Measurements from ENCODE around the gene HS3ST5. TPM values are rescaled to one million over a fixed set of nuclear protein-coding genes. Genes with fewer than 3 reads are reported as not detected.

HS3ST5 gene
- total RNA-seq, 1 experiment from 2014 or later, result 8.7 TPM

- H3K9me3 Mint-ChIP-seq, result no peaks in the 10 kb centered on the region
- CTCF ChIA-PET, result interaction anchor here (1.3 to 1.7 kb wide), 2 partner anchors 8 to 62 kb away, joined by 3 to 5 read pairs; no protein-coding TSS in a partner anchor
- TF ChIP-seq NR2C2 (CRISPR knock-in tag; IDR thresholded peaks at IDR 0.05) (no peak), FOXK1 (CRISPR knock-in tag; IDR thresholded peaks at IDR 0.05) (no peak), ZNF121 (CRISPR knock-in tag; IDR thresholded peaks at IDR 0.05) (no peak), ELF4 (CRISPR knock-in tag; IDR thresholded peaks at IDR 0.05; ENCODE audit: low read depth) (no peak), SMAD4 (CRISPR knock-in tag; IDR thresholded peaks at IDR 0.05) (no peak)
- TF ChIP-seq, protein P1, sequence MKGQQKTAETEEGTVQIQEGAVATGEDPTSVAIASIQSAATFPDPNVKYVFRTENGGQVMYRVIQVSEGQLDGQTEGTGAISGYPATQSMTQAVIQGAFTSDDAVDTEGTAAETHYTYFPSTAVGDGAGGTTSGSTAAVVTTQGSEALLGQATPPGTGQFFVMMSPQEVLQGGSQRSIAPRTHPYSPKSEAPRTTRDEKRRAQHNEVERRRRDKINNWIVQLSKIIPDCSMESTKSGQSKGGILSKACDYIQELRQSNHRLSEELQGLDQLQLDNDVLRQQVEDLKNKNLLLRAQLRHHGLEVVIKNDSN (CRISPR knock-in tag; IDR thresholded peaks at IDR 0.05), result no peak
Measured at GRCh38 chr6:114170372-114170771, 172.5 kb downstream of the HS3ST5 start.

DNA sequence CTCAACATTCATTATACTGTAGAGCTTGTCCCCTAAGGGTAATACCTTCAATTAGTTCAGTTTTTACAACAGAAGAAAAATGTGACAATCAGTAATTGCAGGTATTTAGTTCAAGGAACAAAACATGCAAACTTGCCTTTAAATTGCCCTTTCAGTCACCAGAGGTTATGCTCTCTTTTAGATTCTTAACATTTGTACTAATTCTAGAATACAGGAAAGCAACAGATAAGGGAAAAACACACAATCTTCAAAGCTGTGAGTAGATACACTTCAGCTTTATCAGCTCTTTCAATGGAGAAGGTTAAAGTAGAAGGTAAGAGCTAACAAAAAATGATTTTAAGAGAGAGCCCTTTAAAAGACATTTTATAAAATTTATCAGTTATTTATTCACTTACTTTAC, 173.1 kb downstream of the HS3ST5 start:
- no peak overlapping the region for H3K27ac Mint-ChIP-seq
- POLR2A ChIA-PET, result no interaction called here
- CTCF ChIA-PET, result interaction anchor here (1.7 kb wide), 1 partner anchor 9 kb away, joined by 3 read pairs; no protein-coding TSS in a partner anchor
- ATAC-seq (no peak), DNase-seq (ENCODE audit: low spot score) (no peak)
- no peaks in the 10 kb centered on the region for H3K9me3 Mint-ChIP-seq
- H3K4me1 Mint-ChIP-seq, result peaks cover 49% of the 10 kb centered on the region
- no peaks in the 10 kb centered on the region for H3K36me3 Mint-ChIP-seq
- H3K27me3 Mint-ChIP-seq (ENCODE audit: low read depth), result no peaks in the 10 kb centered on the region
- no peak overlapping the region for H3K4me3 Mint-ChIP-seq
- TF ChIP-seq JUN (CRISPR knock-in tag; IDR thresholded peaks at IDR 0.05), result no peak
- no peak for TF ChIP-seq AR (CRISPR knock-in tag; IDR thresholded peaks at IDR 0.05)
- no peak for TF ChIP-seq CREB1 (CRISPR knock-in tag; IDR thresholded peaks at IDR 0.05)
- TF ChIP-seq HMGA2 (CRISPR knock-in tag; IDR thresholded peaks at IDR 0.05), result no peak
- TF ChIP-seq GTF2I (CRISPR knock-in tag; conservative IDR thresholded peaks at IDR 0.05), result no peak
- TF ChIP-seq RORB (CRISPR knock-in tag; IDR thresholded peaks at IDR 0.05), result no peak
- no peak for TF ChIP-seq ZNF138 (CRISPR knock-in tag; conservative IDR thresholded peaks at IDR 0.05)
- TF ChIP-seq TEAD1 (CRISPR knock-in tag; IDR thresholded peaks at IDR 0.05), result no peak
- TF ChIP-seq NR1H2 (CRISPR knock-in tag; IDR thresholded peaks at IDR 0.05), result no peak
- TF ChIP-seq TP53 (CRISPR knock-in tag; IDR thresholded peaks at IDR 0.05), result no peak
- TF ChIP-seq, protein P2, sequence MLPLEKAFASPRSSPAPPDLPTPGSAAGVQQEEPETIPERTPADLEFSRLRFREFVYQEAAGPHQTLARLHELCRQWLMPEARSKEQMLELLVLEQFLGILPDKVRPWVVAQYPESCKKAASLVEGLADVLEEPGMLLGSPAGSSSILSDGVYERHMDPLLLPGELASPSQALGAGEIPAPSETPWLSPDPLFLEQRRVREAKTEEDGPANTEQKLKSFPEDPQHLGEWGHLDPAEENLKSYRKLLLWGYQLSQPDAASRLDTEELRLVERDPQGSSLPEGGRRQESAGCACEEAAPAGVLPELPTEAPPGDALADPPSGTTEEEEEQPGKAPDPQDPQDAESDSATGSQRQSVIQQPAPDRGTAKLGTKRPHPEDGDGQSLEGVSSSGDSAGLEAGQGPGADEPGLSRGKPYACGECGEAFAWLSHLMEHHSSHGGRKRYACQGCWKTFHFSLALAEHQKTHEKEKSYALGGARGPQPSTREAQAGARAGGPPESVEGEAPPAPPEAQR (CRISPR knock-in tag; IDR thresholded peaks at IDR 0.05), result no peak
- TF ChIP-seq ATF6 (CRISPR knock-in tag; IDR thresholded peaks at IDR 0.05), result no peak
- TF ChIP-seq ETV6 (CRISPR knock-in tag; IDR thresholded peaks at IDR 0.05), result no peak
- no peak for TF ChIP-seq RELA (CRISPR knock-in tag; IDR thresholded peaks at IDR 0.05; ENCODE audit: borderline replicate concordance)
- no peak for TF ChIP-seq ZNF263 (CRISPR knock-in tag; IDR thresholded peaks at IDR 0.05; ENCODE audit: low read depth)
- TF ChIP-seq USF2 (CRISPR knock-in tag; IDR thresholded peaks at IDR 0.05), result no peak
- TF ChIP-seq ZNF512 (CRISPR knock-in tag; IDR thresholded peaks at IDR 0.05; ENCODE audit: borderline replicate concordance), result no peak
- TF ChIP-seq ZNF317 (CRISPR knock-in tag; IDR thresholded peaks at IDR 0.05; ENCODE audit: borderline replicate concordance, low read depth), result no peak

More at GRCh38 chr6:114170372-114170771, 172.5 kb downstream of the HS3ST5 start:
- H3K36me3 Mint-ChIP-seq, result no peaks in the 10 kb centered on the region
- DNase-seq (ENCODE audit: low spot score) (no peak), ATAC-seq (no peak)
- no peak overlapping the region for H3K4me3 Mint-ChIP-seq
- peaks cover 54% of the 10 kb centered on the region for H3K4me1 Mint-ChIP-seq
- no peak overlapping the region for H3K27ac Mint-ChIP-seq
- POLR2A ChIA-PET, result no interaction called here
- no peaks in the 10 kb centered on the region for H3K27me3 Mint-ChIP-seq (ENCODE audit: low read depth)

Measured in WTC11 (cell line).